GM23248 (cell line): Measurements from ENCODE around the gene ANKRD6.

Experiments
- EZH2 ChIP-seq: fragments of 200-600 bp; sonication (generic); IDR thresholded peaks from 2 replicates; pipeline ENCODE4 v1.6.1; 2018; ENCODE audit warnings: antibody characterized with exemption, mild to moderate bottlenecking; ENCODE audit not compliant: insufficient read depth, poor library complexity, severe bottlenecking
- EZH2phosphoT487 ChIP-seq: fragments of 200-600 bp; sonication (generic); IDR thresholded peaks from 2 replicates; pipeline ENCODE4 v1.6.1; 2018; ENCODE audit warnings: antibody characterized with exemption, moderate library complexity, mild to moderate bottlenecking, low read depth; ENCODE audit not compliant: insufficient read depth

- no peak for TF ChIP-seq EZH2
- TF ChIP-seq EZH2phosphoT487: no peak
Observed at GRCh38 chr6:89494131-89494793, 61.3 kb downstream of the ANKRD6 start.
